HepG2 (cell line): ENCODE data around the gene CHP1. TPM values are rescaled to one million over a fixed set of nuclear protein-coding genes. Genes with fewer than 3 reads are reported as not detected.

Experiments used
- CBX5 ChIP-seq: sonication (generic); formaldehyde crosslinking; IDR thresholded peaks from 2 replicates; pipeline ENCODE4 v1.4.0; 2020; ENCODE audit warnings: missing genetic modification reagents, borderline replicate concordance
- EEA1 ChIP-seq: sonication (generic); formaldehyde crosslinking; IDR thresholded peaks from 2 replicates; pipeline ENCODE4 v1.5.1; 2020; ENCODE audit warnings: mild to moderate bottlenecking, missing genetic modification reagents, borderline replicate concordance
- IKZF1 ChIP-seq: fragments of 450-650 bp; IDR thresholded peaks from 2 replicates; pipeline ENCODE4 v1.7.1; 2016
- IKZF4 ChIP-seq: sonication (generic); formaldehyde crosslinking; IDR thresholded peaks from 2 replicates; pipeline ENCODE4 v1.5.1; 2020; ENCODE audit warnings: borderline replicate concordance, mild to moderate bottlenecking, low read depth, missing genetic modification reagents; ENCODE audit errors: not compliant biosample characterization
- MAFG ChIP-seq: sonication (generic); formaldehyde crosslinking; IDR thresholded peaks from 2 replicates; pipeline ENCODE4 v1.5.1; 2020; ENCODE audit warnings: mild to moderate bottlenecking, missing genetic modification reagents
- MED13 ChIP-seq: sonication (generic); formaldehyde crosslinking; IDR thresholded peaks from 2 replicates; pipeline ENCODE4 v1.5.0; 2020; ENCODE audit warnings: missing genetic modification reagents
- POGZ ChIP-seq: sonication (generic); formaldehyde crosslinking; IDR thresholded peaks from 2 replicates; pipeline ENCODE4 v1.4.0; 2020; ENCODE audit warnings: mild to moderate bottlenecking, missing genetic modification reagents
- SALL1 ChIP-seq: sonication (generic); formaldehyde crosslinking; IDR thresholded peaks from 2 replicates; pipeline ENCODE4 v1.8.0; 2022; ENCODE audit warnings: mild to moderate bottlenecking, missing genetic modification reagents
- SRSF4 ChIP-seq: fragments of 200-400 bp; formaldehyde crosslinking; IDR thresholded peaks from one replicate; pipeline ENCODE4 v1.6.1; 2018; ENCODE audit warnings: mild to moderate bottlenecking, low read depth, low read length, moderate library complexity; ENCODE audit not compliant: poor library complexity, severe bottlenecking
- ZBTB7A ChIP-seq: sonication (generic); formaldehyde crosslinking; IDR thresholded peaks from 2 replicates; pipeline ENCODE4 v1.8.0; 2022; ENCODE audit warnings: mild to moderate bottlenecking, missing genetic modification reagents
- ZFP90 ChIP-seq: sonication (generic); formaldehyde crosslinking; IDR thresholded peaks from 2 replicates; pipeline ENCODE4 v1.8.0; 2022; ENCODE audit warnings: missing genetic modification reagents, mild to moderate bottlenecking, inconsistent platforms, borderline replicate concordance
- ZFYVE20 ChIP-seq: sonication (generic); formaldehyde crosslinking; IDR thresholded peaks from 2 replicates; pipeline ENCODE4 v1.8.0; 2023; ENCODE audit warnings: low read depth, mild to moderate bottlenecking, moderate library complexity, missing genetic modification reagents, borderline replicate concordance
- ZMYM4 ChIP-seq: sonication (generic); formaldehyde crosslinking; IDR thresholded peaks from 2 replicates; pipeline ENCODE4 v1.8.1; 2023; ENCODE audit warnings: mild to moderate bottlenecking, missing genetic modification reagents
- ZNF101 ChIP-seq: sonication (generic); formaldehyde crosslinking; IDR thresholded peaks from 2 replicates; pipeline ENCODE4 v1.4.0; 2020; ENCODE audit warnings: mild to moderate bottlenecking, low read depth, missing genetic modification reagents, borderline replicate concordance
- ZNF335 ChIP-seq: sonication (generic); formaldehyde crosslinking; IDR thresholded peaks from 2 replicates; pipeline ENCODE4 v1.4.0; 2020; ENCODE audit warnings: missing genetic modification reagents
- ZNF570 ChIP-seq: sonication (generic); formaldehyde crosslinking; IDR thresholded peaks from 2 replicates; pipeline ENCODE4 v1.4.0; 2020; ENCODE audit warnings: mild to moderate bottlenecking, missing genetic modification reagents, borderline replicate concordance
- polyA plus RNA-seq, 8 experiments: library from polyadenylated mRNA; depleted of rRNA in 3 of 8; stranded (reverse) in 7 of 8; unstranded in 1 of 8; fragments of >200 nt; fragmentation: Illumina TruSeq in 4 of 8; extraction: Trizol in 4 of 8; gene quantifications; 2 replicates each; pipeline versions ENCODE4 v1.2.1 to v1.2.3, GENCODE V29; 2011 to 2016; ENCODE audit warnings: low read depth in 4 of 8, missing spikeins in 1 of 8, mixed read lengths in 1 of 8; ENCODE audit not compliant: insufficient read depth in 1 of 8
- total RNA-seq, 5 experiments: library from RNA; depleted of rRNA; stranded (reverse); fragments of >200 nt; fragmentation: Illumina TruSeq; extraction: Trizol; gene quantifications; 2 replicates each; pipeline ENCODE4 v1.2.3, GENCODE V29; 2016; ENCODE audit warnings: low read depth in 1 of 5
- TF ChIP-seq, protein P1 (sequence below): IDR thresholded peaks from 2 replicates; pipeline ENCODE4 v1.6.1; 2016; ENCODE audit warnings: low read depth, borderline replicate concordance
- TF ChIP-seq, protein P2 (sequence below): sonication (generic); formaldehyde crosslinking; IDR thresholded peaks from 2 replicates; pipeline ENCODE4 v1.8.0; 2022; ENCODE audit warnings: missing genetic modification reagents, mild to moderate bottlenecking, borderline replicate concordance
- TF ChIP-seq, protein P3 (sequence below): sonication (generic); formaldehyde crosslinking; conservative IDR thresholded peaks from 2 replicates; pipeline ENCODE4 v1.4.0; 2020; ENCODE audit warnings: missing genetic modification reagents
- TF ChIP-seq, protein P4 (sequence below): sonication (generic); formaldehyde crosslinking; IDR thresholded peaks from 2 replicates; pipeline ENCODE4 v1.8.0; 2022; ENCODE audit warnings: mild to moderate bottlenecking, missing genetic modification reagents, borderline replicate concordance
- TF ChIP-seq, protein P5 (sequence below): sonication (generic); formaldehyde crosslinking; IDR thresholded peaks from 2 replicates; pipeline ENCODE4 v1.5.0; 2020; ENCODE audit warnings: missing genetic modification reagents, mild to moderate bottlenecking, borderline replicate concordance
- TF ChIP-seq, protein P6 (sequence below): sonication (generic); formaldehyde crosslinking; IDR thresholded peaks from 2 replicates; pipeline ENCODE4 v1.4.0; 2020; ENCODE audit warnings: missing genetic modification reagents, borderline replicate concordance

CHP1 gene
- total and polyA plus RNA-seq, 2 of the 13 experiments (the other 11 are each of a cell fraction or from before 2014, with no cell fraction given) = 49.6 to 76.4 TPM

DNA sequence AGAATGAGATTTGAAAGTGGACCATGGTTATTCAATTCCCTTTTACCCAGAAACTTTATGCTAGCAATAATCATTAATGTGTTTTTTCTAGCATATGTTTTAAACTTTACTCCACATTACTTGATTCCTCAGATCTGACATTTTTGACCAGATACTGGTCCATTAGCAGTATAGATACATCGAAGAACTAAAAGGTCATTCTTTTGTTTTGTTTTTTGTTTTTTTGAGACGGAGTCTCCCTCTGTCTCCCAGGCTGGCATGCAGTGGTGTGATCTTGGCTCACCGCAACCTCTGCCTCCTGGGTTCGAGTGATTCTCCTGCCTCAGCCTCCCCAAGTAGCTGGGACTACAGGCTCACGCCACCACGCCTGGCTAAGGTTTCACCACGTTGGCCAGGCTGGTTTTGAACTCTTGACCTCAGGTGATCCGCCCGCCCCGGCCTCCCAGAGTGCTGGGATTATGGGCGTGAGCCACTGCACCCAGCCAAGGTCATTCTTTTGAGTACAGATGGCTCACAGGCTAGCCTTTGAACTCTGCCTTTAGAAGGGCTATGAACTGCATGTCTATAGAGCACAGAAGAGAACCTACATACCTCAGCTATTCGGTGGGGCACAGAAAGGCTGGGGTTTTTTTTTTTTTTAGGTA, 28.6 kb downstream of the CHP1 start (continued):
- no peak for TF ChIP-seq ZBTB7A (CRISPR knock-in tag)
- TF ChIP-seq, protein P1, sequence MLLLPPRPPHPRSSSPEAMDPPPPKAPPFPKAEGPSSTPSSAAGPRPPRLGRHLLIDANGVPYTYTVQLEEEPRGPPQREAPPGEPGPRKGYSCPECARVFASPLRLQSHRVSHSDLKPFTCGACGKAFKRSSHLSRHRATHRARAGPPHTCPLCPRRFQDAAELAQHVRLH (CRISPR knock-in tag) = peak; percentile 82; the same call in 1 of the 2 replicates
- peak; percentile 91 for TF ChIP-seq CBX5 (CRISPR knock-in tag)
- peak; percentile 92 for TF ChIP-seq ZMYM4 (CRISPR knock-in tag)
- no peak for TF ChIP-seq ZFYVE20 (CRISPR knock-in tag)
- TF ChIP-seq IKZF1 = no peak
- no peak for TF ChIP-seq ZFP90 (CRISPR knock-in tag)
- TF ChIP-seq, protein P2, sequence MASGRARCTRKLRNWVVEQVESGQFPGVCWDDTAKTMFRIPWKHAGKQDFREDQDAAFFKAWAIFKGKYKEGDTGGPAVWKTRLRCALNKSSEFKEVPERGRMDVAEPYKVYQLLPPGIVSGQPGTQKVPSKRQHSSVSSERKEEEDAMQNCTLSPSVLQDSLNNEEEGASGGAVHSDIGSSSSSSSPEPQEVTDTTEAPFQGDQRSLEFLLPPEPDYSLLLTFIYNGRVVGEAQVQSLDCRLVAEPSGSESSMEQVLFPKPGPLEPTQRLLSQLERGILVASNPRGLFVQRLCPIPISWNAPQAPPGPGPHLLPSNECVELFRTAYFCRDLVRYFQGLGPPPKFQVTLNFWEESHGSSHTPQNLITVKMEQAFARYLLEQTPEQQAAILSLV (CRISPR knock-in tag) = 0 out of 2 replicates have a peak, but pooled peaks have one; percentile 61
- no peak for TF ChIP-seq ZNF335 (CRISPR knock-in tag)
- TF ChIP-seq, protein P3, sequence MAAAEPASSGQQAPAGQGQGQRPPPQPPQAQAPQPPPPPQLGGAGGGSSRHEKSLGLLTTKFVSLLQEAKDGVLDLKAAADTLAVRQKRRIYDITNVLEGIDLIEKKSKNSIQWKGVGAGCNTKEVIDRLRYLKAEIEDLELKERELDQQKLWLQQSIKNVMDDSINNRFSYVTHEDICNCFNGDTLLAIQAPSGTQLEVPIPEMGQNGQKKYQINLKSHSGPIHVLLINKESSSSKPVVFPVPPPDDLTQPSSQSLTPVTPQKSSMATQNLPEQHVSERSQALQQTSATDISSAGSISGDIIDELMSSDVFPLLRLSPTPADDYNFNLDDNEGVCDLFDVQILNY (CRISPR knock-in tag) = no peak
- TF ChIP-seq, protein P4, sequence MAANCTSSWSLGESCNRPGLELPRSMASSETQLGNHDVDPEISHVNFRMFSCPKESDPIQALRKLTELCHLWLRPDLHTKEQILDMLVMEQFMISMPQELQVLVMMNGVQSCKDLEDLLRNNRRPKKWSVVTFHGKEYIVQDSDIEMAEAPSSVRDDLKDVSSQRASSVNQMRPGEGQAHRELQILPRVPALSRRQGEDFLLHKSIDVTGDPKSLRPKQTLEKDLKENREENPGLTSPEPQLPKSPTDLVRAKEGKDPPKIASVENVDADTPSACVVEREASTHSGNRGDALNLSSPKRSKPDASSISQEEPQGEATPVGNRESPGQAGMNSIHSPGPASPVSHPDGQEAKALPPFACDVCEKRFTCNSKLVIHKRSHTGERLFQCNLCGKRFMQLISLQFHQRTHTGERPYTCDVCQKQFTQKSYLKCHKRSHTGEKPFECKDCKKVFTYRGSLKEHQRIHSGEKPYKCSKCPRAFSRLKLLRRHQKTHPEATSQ (CRISPR knock-in tag) = no peak
- TF ChIP-seq IKZF4 = no peak
- no peak for TF ChIP-seq ZNF101 (CRISPR knock-in tag)
- no peak for TF ChIP-seq ZNF570
- no peak for TF ChIP-seq MAFG (CRISPR knock-in tag)
- peak; percentile 99 for TF ChIP-seq SALL1 (CRISPR knock-in tag)
- peak; percentile 57; the same call in 1 of the 2 replicates for TF ChIP-seq MED13 (CRISPR knock-in tag)
- TF ChIP-seq EEA1 (CRISPR knock-in tag) = no peak
- TF ChIP-seq, protein P5, sequence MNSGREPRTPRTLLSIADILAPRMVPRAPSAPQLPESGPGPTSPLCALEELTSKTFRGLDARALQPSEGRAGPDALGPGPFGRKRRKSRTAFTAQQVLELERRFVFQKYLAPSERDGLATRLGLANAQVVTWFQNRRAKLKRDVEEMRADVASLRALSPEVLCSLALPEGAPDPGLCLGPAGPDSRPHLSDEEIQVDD (CRISPR knock-in tag) = no peak
- TF ChIP-seq SRSF4 = no peak
- TF ChIP-seq, protein P6, sequence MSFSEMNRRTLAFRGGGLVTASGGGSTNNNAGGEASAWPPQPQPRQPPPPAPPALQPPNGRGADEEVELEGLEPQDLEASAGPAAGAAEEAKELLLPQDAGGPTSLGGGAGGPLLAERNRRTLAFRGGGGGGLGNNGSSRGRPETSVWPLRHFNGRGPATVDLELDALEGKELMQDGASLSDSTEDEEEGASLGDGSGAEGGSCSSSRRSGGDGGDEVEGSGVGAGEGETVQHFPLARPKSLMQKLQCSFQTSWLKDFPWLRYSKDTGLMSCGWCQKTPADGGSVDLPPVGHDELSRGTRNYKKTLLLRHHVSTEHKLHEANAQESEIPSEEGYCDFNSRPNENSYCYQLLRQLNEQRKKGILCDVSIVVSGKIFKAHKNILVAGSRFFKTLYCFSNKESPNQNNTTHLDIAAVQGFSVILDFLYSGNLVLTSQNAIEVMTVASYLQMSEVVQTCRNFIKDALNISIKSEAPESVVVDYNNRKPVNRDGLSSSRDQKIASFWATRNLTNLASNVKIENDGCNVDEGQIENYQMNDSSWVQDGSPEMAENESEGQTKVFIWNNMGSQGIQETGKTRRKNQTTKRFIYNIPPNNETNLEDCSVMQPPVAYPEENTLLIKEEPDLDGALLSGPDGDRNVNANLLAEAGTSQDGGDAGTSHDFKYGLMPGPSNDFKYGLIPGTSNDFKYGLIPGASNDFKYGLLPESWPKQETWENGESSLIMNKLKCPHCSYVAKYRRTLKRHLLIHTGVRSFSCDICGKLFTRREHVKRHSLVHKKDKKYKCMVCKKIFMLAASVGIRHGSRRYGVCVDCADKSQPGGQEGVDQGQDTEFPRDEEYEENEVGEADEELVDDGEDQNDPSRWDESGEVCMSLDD (CRISPR knock-in tag) = no peak
- TF ChIP-seq POGZ (CRISPR knock-in tag) = peak; percentile 97
